Measurements from ENCODE around the gene MAX.

GRCh38 chr14:65100922-65101541 lies 1.3 kb downstream of the MAX start:
- no peak for TF ChIP-seq POLR2A (IDR thresholded peaks at IDR 0.05)
- no peak for TF ChIP-seq POLR2AphosphoS5 (IDR thresholded peaks at IDR 0.05)
